SK-N-MC (cell line): ENCODE data around the gene RNPS1.

Experiments used
- EZH2 ChIP-seq: fragments of 200-600 bp; sonication (generic); IDR thresholded peaks from one replicate; pipeline ENCODE4 v1.6.1; 2017; ENCODE audit warnings: antibody characterized with exemption
- POLR2AphosphoS5 ChIP-seq: IDR thresholded peaks from 2 replicates; pipeline ENCODE4 v1.6.1; 2012; ENCODE audit warnings: mild to moderate bottlenecking, low read depth, low read length, borderline replicate concordance

DNA sequence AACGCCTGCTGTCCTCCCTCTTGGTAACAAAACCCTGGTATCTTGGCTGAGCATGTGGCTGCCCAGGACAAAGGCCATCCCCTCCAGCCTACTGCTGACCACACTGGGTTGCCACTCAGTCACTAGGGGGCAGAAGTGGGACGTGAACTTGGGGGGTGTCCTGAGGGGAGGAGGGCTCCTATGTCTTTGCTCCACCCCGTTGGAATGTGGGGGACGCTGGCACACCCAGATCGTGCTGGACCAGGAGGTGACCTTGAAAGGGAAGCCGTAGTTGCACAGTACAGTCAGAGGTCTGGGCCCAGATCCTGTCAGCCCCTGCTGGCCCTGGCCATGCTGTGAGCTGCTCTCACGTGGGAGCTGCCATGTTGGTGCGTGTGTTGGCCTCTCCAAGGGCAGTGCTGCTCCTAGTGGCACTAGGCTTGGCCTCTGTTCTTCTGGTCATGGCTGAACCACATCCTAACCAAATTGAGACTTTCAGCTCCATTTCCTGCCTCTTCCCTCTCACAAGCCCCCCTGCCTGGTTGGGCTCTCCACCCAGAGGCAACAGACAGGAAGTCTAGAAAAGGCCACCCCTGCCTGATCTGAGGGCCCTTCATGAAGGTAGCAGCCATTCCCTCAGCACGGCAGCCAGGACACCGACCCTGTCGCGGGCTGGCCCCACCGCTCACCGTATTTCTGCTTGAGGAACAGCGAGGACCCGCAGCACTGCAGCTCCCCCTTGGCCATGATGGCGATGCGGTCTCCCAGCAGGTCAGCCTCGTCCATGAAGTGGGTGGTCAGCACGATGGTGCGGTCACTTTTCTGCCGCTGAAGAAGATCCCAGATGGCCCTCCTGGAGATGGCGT lies 29.0 kb upstream of the RNPS1 start:
- TF ChIP-seq EZH2 (no peak), POLR2AphosphoS5 (no peak)
